Hepatocyte (in vitro differentiated cells): ENCODE results near the gene PSMB2. TPM values are rescaled to one million over a fixed set of nuclear protein-coding genes. Genes with fewer than 3 reads are reported as not detected.
"Not testable (repeated sequence)": the region's sequence is repeated elsewhere in the genome, so short reads cannot be mapped to it uniquely, and the experiment has no call there.

ENCODE experiments used
- DNase-seq: peaks from one replicate; pipeline ENCODE4 v3.0.0-alpha.2; 2016; ENCODE audit warnings: low spot score
- H2AFZ ChIP-seq: fragments of 200-600 bp; sonication (generic); 2 replicates; pipeline ENCODE4 v1.6.0; 2016; ENCODE audit warnings: antibody characterized with exemption, mild to moderate bottlenecking
- H3K27ac ChIP-seq: fragments of 200-600 bp; sonication (generic); 2 replicates; pipeline ENCODE4 v1.5.1; 2016; ENCODE audit warnings: mild to moderate bottlenecking
- H3K27me3 ChIP-seq: fragments of 200-600 bp; sonication (generic); 2 replicates; pipeline ENCODE4 v1.6.1; 2016
- H3K36me3 ChIP-seq: fragments of 200-600 bp; sonication (generic); replicated peaks from 2 replicates; pipeline ENCODE4 v1.5.1; 2016; ENCODE audit warnings: low read depth; ENCODE audit not compliant: insufficient read depth
- H3K4me1 ChIP-seq: fragments of 200-600 bp; sonication (generic); 2 replicates; pipeline ENCODE4 v1.5.1; 2016; ENCODE audit warnings: mild to moderate bottlenecking, moderate library complexity; ENCODE audit not compliant: insufficient read depth
- H3K4me2 ChIP-seq: fragments of 200-600 bp; sonication (generic); 2 replicates; pipeline ENCODE4 v1.6.0; 2016
- H3K4me3 ChIP-seq: fragments of 200-600 bp; sonication (generic); 2 replicates; pipeline ENCODE4 v1.5.1; 2016; ENCODE audit warnings: mild to moderate bottlenecking
- H3K79me2 ChIP-seq: fragments of 200-600 bp; sonication (generic); 2 replicates; pipeline ENCODE4 v1.6.0; 2017; ENCODE audit warnings: mild to moderate bottlenecking
- H3K9me2 ChIP-seq: fragments of 200-600 bp; sonication (generic); replicated peaks from 2 replicates; pipeline ENCODE4 v1.6.0; 2017; ENCODE audit warnings: mild to moderate bottlenecking; ENCODE audit not compliant: insufficient read depth
- H3K9me3 ChIP-seq: fragments of 200-600 bp; sonication (generic); 2 replicates; pipeline ENCODE4 v1.5.1; 2016; ENCODE audit warnings: low read depth, mild to moderate bottlenecking
- H4K20me1 ChIP-seq: fragments of 200-600 bp; sonication (generic); 2 replicates; pipeline ENCODE4 v1.6.0; 2016; ENCODE audit warnings: mild to moderate bottlenecking; ENCODE audit not compliant: insufficient read depth, poor library complexity, severe bottlenecking
- CTCF ChIP-seq: fragments of 200-600 bp; sonication (generic); IDR thresholded peaks from 2 replicates; pipeline ENCODE4 v1.5.1; 2016; ENCODE audit warnings: antibody characterized with exemption, mild to moderate bottlenecking; ENCODE audit not compliant: poor library complexity
- EZH2 ChIP-seq: fragments of 200-600 bp; sonication (generic); IDR thresholded peaks from 2 replicates; pipeline ENCODE4 v1.6.1; 2016; ENCODE audit warnings: antibody characterized with exemption, mild to moderate bottlenecking, borderline replicate concordance
- EZH2phosphoT487 ChIP-seq: fragments of 200-600 bp; sonication (generic); IDR thresholded peaks from one replicate; pipeline ENCODE4 v1.6.1; 2018; ENCODE audit warnings: antibody characterized with exemption, mild to moderate bottlenecking, low read depth, moderate library complexity; ENCODE audit not compliant: unreplicated experiment, severe bottlenecking
- WGBS: methylation state at CpG from one replicate; pipeline ENCODE4 v1.1.6; 2016; ENCODE audit warnings: low lambda C conversion rate; ENCODE audit errors: missing lambda C conversion rate; 5-methylcytosine and 5-hydroxymethylcytosine counted together
- polyA plus RNA-seq: library from polyadenylated mRNA; unstranded; fragments of >200 nt; fragmentation: Nextera tagmentation; extraction: Ambion mirVana; gene quantifications from 2 replicates; pipeline ENCODE4 v1.2.1, GENCODE V29; 2016
- total RNA-seq: library from RNA; depleted of rRNA; stranded (reverse); fragments of >200 nt; gene quantifications from 2 replicates; pipeline ENCODE4 v1.2.3, GENCODE V29; 2014

The PSMB2 gene
- total RNA-seq (42.6 and 44.8 TPM in 2 replicates), polyA plus RNA-seq (93.8 and 98.8 TPM in 2 replicates)

- peak within 1 kb of the TSS; percentile 96 for H3K27ac ChIP-seq
- WGBS, result 1% methylated on average over 43 of the region's 43 CpGs
- peak within 1 kb of the TSS; percentile 82 for H3K4me3 ChIP-seq
- no peak for TF ChIP-seq CTCF
- TF ChIP-seq EZH2, result no peak
- no peak for TF ChIP-seq EZH2phosphoT487
- peaks cover 49% of the 10 kb centered on the region for H3K79me2 ChIP-seq
- DNase-seq, result peak; percentile 98
- H3K4me2 ChIP-seq, result peak within 1 kb of the TSS; percentile 93
- no peaks in the 10 kb centered on the region for H3K36me3 ChIP-seq
- peaks cover 5% of the 10 kb centered on the region for H4K20me1 ChIP-seq
- no peaks in the 10 kb centered on the region for H3K9me3 ChIP-seq
- peaks cover 24% of the 10 kb centered on the region for H3K27me3 ChIP-seq
- no peaks in the 10 kb centered on the region for H3K9me2 ChIP-seq
- H3K4me1 ChIP-seq, result peaks cover 25% of the 10 kb centered on the region
- H2AFZ ChIP-seq, result peak within 1 kb of the TSS; percentile 91
Measured at GRCh38 chr1:35641233-35641866, at the start of gene PSMB2. TSS of gene PSMB2 (minus strand) at chr1:35641526. CDS start at chr1:35641432, 94 bp downstream.

- DNase-seq, result no peak
- Histone ChIP-seq H3K27me3 (peaks cover 7% of the 10 kb centered on the region), H3K4me1 (no peaks in the 10 kb centered on the region), H4K20me1 (no peaks in the 10 kb centered on the region), H3K4me2 (no peak overlapping the region), H3K36me3 (no peaks in the 10 kb centered on the region), H3K79me2 (no peaks in the 10 kb centered on the region), H2AFZ (no peak overlapping the region), H3K4me3 (no peak overlapping the region), H3K9me2 (no peaks in the 10 kb centered on the region), H3K9me3 (no peaks in the 10 kb centered on the region), H3K27ac (no peak overlapping the region)
- 33% methylated on average over 9 of the region's 9 CpGs for WGBS
- TF ChIP-seq EZH2, result no peak
- no peak for TF ChIP-seq CTCF
- no peak for TF ChIP-seq EZH2phosphoT487
Measured at GRCh38 chr1:35691080-35691479, 49.8 kb upstream of the PSMB2 start.

GRCh38 chr1:35690103-35690502 lies 48.8 kb upstream of the PSMB2 start:
- H2AFZ ChIP-seq, H3K9me2 ChIP-seq, H3K36me3 ChIP-seq, H3K4me2 ChIP-seq, H3K79me2 ChIP-seq, H3K4me3 ChIP-seq, H3K27ac ChIP-seq, H4K20me1 ChIP-seq, H3K4me1 ChIP-seq, DNase-seq, H3K9me3 ChIP-seq: not testable (repeated sequence)
- H3K27me3 ChIP-seq, result peaks cover 14% of the 10 kb centered on the region
- WGBS, result 96% methylated on average over 4 of the region's 4 CpGs

- H3K27me3 ChIP-seq, result peaks cover 30% of the 10 kb centered on the region
- no peak overlapping the region for H3K4me2 ChIP-seq
- no peaks in the 10 kb centered on the region for H3K79me2 ChIP-seq
- no peak overlapping the region for H3K4me3 ChIP-seq
- H3K36me3 ChIP-seq, result no peaks in the 10 kb centered on the region
- H3K27ac ChIP-seq, result no peak overlapping the region
- TF ChIP-seq EZH2, result no peak
- TF ChIP-seq CTCF, result no peak
- TF ChIP-seq EZH2phosphoT487, result no peak
- no peaks in the 10 kb centered on the region for H3K9me3 ChIP-seq
- H4K20me1 ChIP-seq, result no peaks in the 10 kb centered on the region
- H3K9me2 ChIP-seq, result no peaks in the 10 kb centered on the region
- no peaks in the 10 kb centered on the region for H3K4me1 ChIP-seq
- no peak for DNase-seq
- 89% methylated on average over 5 of the region's 5 CpGs for WGBS
- H2AFZ ChIP-seq, result no peak overlapping the region
Measured at GRCh38 chr1:35688161-35688560, 46.8 kb upstream of the PSMB2 start.
